ENCODE data around the gene TELO2.

DNA sequence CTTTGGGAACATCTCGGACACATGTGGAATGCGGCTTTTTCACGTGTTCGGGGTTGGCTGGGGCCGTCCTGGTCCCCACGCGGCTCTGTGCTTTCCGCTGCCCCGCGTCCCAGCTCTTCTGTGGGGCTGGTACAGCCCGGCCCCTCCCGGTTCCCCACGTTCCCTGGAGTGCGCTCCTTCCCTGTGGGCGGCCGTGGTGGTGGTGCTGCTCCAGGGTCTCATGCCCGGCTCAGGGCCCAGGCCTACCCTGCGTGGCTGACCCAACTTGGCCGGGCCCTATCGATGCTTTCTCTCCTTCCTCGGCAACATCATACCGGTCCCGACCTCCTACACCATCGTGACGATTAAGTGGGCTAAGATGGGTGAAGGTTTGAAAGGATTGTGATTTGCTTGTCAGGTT, 3.3 kb downstream of the TELO2 start:
- TF ChIP-seq, protein P1, sequence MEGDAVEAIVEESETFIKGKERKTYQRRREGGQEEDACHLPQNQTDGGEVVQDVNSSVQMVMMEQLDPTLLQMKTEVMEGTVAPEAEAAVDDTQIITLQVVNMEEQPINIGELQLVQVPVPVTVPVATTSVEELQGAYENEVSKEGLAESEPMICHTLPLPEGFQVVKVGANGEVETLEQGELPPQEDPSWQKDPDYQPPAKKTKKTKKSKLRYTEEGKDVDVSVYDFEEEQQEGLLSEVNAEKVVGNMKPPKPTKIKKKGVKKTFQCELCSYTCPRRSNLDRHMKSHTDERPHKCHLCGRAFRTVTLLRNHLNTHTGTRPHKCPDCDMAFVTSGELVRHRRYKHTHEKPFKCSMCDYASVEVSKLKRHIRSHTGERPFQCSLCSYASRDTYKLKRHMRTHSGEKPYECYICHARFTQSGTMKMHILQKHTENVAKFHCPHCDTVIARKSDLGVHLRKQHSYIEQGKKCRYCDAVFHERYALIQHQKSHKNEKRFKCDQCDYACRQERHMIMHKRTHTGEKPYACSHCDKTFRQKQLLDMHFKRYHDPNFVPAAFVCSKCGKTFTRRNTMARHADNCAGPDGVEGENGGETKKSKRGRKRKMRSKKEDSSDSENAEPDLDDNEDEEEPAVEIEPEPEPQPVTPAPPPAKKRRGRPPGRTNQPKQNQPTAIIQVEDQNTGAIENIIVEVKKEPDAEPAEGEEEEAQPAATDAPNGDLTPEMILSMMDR (IDR thresholded peaks at IDR 0.05; ENCODE audit: low read depth, low read length) = no peak
- TF ChIP-seq EZH2phosphoT487 (IDR thresholded peaks at IDR 0.05; ENCODE audit: low read depth) = no peak
